Measurements from ENCODE around the gene SPAM1. TPM values are rescaled to one million over a fixed set of nuclear protein-coding genes. Genes with fewer than 3 reads are reported as not detected.
A peak's percentile ranks its signal among the peaks of the same experiment; 100 is the strongest.
"Not testable (repeated sequence)": the region's sequence is repeated elsewhere in the genome, so short reads cannot be mapped to it uniquely, and the experiment has no call there.

The SPAM1 gene
- total RNA-seq = not detected in 2 replicates

- no peak for DNase-seq (ENCODE audit: low read depth)
These were observed at the start of gene SPAM1 for GRCh38 chr7:123924941-123925340. SPAM1 (plus strand) TSS chr7:123925241; CDS start chr7:123953571, 28,330 bp downstream.

GRCh38 chr7:123876557-123877256 lies 48.3 kb upstream of the SPAM1 start:
- peak; percentile 7 for DNase-seq (ENCODE audit: low read depth)

GRCh38 chr7:123879628-123880027 lies 45.4 kb upstream of the SPAM1 start:
- no peak for DNase-seq (ENCODE audit: low read depth)

DNA sequence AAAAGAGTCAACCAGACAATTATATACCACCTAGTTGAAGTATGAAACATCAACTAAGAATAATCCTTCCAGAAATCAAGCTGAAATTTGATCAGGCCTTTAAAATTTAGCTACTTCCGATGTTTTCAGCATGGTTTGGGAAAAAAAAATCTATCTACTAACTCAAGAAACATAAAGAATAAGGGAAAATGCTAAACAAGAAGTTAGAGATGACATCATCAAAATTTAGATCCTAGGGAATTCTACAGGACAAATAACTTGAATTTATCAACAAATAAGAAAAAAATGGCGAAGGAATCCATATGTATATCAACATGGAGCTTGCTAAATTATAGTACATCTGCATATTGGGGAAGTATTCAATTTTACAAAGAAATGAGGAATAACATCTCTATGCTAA lies 43.7 kb upstream of the SPAM1 start:
- no peak for DNase-seq (ENCODE audit: low read depth)

DNA sequence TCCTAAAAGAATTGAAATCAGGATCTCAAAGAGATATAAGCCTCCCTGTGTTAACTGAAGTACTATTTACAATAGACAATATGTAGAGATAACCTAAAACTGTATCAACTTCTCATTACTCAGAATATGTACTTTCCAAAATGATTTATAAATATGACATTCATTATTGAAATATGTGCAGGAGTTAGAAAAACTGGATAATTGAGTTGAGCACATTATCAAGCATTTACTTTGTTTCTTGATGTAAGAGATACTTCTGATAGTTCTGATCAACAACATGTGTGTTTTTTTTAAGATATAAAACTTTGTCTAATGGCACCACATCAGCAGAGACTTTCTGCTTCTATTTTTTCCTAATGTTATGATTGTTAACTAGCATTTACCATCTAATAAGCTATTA lies 41.9 kb upstream of the SPAM1 start:
- no peak for DNase-seq (ENCODE audit: low read depth)

GRCh38 chr7:123888192-123888591 lies 36.8 kb upstream of the SPAM1 start:
- DNase-seq (ENCODE audit: low read depth) = no peak

DNA sequence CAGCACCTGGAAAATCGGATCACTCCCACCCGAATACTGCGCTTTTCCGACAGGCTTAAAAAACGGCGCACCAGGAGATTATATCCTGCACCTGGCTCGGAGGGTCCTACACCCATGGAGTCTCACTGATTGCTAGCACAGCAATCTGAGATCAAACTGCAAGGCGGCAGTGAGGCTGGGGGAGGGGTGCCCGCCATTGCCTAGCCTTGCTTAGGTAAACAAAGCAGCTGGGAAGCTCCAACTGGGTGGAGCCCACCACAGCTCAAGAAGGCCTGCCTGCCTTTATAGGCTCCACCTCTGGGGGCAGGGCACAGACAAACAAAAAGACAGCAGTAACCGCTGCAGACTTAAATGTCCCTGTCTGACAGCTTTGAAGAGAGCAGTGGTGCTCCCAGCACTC lies 30.3 kb upstream of the SPAM1 start:
- not testable (repeated sequence) for DNase-seq (ENCODE audit: low read depth)

DNA sequence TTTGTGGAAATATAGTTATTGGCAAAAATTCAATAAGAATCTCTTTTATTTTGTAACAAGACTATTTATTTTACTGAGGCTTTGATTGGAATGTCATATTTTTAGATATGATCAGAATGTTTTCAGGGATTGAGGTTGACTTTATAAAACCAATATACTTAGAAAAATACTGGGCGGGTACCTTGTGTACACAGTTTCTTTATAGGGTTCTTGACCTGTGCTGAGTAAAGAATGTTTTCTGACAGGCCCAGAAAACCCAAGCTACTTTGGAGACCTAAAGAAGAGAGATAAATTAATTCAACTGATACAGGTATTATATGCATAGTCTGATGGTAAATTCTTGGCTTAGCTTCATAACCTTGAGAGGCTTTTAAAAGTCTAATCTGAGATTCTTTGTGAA lies 23.9 kb upstream of the SPAM1 start:
- no peak for DNase-seq (ENCODE audit: low read depth)

- no peak for DNase-seq (ENCODE audit: low read depth)
These were observed 19.3 kb upstream of the SPAM1 start for GRCh38 chr7:123905714-123906113.

DNA sequence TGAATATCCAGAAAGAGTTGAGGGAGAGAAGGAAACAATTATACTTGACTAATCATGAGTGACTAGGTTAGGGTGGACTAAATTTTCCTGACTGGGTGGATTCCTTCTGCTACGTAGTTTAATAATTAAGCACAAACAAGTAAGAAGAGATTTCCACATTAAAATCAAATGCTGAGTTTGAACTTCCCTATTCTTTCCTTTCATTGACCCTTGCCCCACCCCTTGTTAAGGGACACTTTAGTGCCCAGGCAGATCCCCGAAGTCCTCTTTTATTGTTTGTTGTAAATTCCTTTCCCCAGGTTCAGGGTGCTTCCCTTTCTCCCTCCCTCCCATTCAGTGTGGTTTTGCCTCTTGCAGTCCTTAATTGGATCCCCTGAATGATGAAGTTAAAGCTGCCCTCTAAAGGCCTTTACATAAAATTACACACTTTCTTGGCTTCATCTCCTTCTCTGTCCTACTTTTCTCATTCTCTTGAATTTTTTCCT lies 8.8 kb upstream of the SPAM1 start:
- peak; percentile 88 for DNase-seq (ENCODE audit: low read depth)

DNA sequence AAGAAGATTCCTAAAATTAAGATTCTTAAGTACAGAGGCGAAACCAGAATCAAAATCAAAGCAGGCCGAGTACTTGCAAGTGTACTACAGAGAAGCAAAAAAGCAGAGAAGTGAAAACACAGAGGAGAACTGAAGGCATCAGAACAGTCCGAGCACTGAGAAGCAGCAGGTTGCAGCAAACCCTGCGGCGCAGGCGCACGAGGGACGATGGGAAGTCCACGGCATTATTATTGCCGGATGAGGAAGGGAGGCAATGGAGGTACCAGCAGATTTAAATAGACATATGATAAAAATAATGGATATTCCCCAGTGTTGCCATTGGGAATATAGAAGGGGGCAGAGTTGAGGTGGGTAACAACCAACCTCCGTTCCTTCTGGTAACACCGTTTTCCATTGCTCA lies 7.2 kb upstream of the SPAM1 start:
- no peak for DNase-seq (ENCODE audit: low read depth)

- no peak for DNase-seq (ENCODE audit: low read depth)
These were observed 6.7 kb upstream of the SPAM1 start for GRCh38 chr7:123918309-123918708.

- no peak for DNase-seq (ENCODE audit: low read depth)
These were observed 1.4 kb upstream of the SPAM1 start for GRCh38 chr7:123923599-123923998.

DNA sequence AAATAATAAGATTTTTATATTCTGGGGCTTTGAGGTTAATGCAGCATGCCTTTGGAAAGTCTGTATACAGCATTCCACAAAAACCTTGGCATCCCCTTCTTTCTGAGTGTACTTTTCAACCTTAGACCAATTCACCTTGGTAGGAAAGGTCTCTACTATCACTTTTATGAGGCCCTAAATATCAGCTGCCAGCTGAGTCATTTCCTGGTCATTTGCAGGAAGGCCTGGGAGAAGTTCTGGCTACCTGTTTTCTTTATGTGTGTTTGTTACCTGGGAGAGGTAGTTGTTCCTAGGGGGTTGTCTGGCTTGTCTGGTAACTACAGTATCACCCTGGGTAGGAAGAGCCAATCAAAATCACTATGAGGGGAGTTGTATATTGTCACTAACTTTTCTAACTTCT lies 4.1 kb downstream of the SPAM1 start:
- peak; percentile 48 for DNase-seq (ENCODE audit: low read depth)

GRCh38 chr7:123929655-123930054 lies 4.6 kb downstream of the SPAM1 start:
- no peak for DNase-seq (ENCODE audit: low read depth)

GRCh38 chr7:123935436-123936381 lies 10.7 kb downstream of the SPAM1 start:
- no peak for DNase-seq (ENCODE audit: low read depth)

DNA sequence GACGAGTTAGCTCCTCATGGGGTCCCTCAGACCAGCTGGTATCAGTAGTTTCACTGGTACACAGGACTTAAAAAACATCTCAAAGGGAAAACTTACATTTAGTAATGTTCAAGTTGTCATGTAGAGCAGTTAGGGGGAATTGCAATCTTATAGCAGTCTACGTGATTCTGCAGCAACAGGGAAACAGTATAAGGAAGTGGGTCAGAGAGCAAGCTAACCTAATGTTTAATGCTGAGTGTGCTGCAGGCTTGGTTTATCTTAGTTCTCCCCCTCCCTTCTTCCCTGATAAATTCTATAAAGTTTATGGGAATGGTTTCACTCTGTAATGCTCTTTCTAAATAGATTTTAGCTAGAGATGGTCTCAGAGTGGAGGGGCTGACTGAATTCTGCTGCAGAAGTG lies 11.3 kb downstream of the SPAM1 start:
- no peak for DNase-seq (ENCODE audit: low read depth)

DNA sequence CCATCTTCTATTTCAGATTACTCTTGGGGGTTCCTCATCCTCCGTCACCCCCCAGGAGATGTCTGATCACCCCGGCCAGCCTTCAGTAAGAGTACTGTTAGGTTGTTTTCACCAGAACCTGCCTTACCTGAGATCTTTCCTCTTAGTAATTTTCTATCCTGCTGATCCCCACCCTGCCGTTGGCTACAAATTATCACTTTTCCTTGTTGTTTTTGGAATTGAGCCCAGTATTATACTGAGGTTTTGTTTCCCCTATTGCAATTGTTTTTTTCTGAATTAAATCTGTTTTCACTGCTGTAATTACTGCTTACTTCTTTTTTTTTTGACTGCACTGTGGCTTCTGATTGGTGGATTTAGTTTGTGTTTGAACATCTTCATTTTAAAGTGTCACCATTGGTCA lies 14.7 kb downstream of the SPAM1 start:
- DNase-seq (ENCODE audit: low read depth) = peak; percentile 8

GRCh38 chr7:123941391-123942180 lies 16.5 kb downstream of the SPAM1 start:
- DNase-seq (ENCODE audit: low read depth) = peak; percentile 6

- no peak for DNase-seq (ENCODE audit: low read depth)
These were observed 19.4 kb downstream of the SPAM1 start for GRCh38 chr7:123944395-123944794.

DNA sequence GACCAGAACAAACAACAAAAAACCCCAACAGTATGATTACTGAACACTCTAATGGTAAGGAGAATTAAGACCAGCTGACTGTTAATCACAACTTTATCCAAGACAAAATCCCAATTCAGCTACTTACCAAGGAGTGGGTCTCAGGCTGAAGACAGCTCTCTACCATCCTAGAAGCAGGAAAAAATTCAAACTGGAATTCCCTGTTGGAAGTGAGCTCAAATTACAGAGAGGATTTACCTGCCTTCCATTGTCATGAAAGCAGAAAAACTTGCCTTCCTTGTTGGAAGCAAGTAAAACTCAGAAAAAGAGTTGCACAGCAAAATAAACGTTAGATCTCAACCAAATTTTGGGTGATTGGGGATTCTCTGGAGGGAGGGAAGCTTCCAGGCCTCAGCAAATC lies 20.9 kb downstream of the SPAM1 start:
- no peak for DNase-seq (ENCODE audit: low read depth)

- DNase-seq (ENCODE audit: low read depth) = peak; percentile 2
These were observed 23.1 kb downstream of the SPAM1 start for GRCh38 chr7:123948136-123948535.

Measured in renal cortical epithelial cell (primary cell).